Glomerular endothelial cell (primary cell): Measurements from ENCODE around the gene RANBP3L. TPM values are rescaled to one million over a fixed set of nuclear protein-coding genes. Genes with fewer than 3 reads are reported as not detected.
"Not testable (repeated sequence)": the region's sequence is repeated elsewhere in the genome, so short reads cannot be mapped to it uniquely, and the experiment has no call there.

ENCODE experiments used
- DNase-seq: peaks from one replicate; pipeline ENCODE4 v3.0.0-alpha.2; 2011; ENCODE audit warnings: low read depth, low spot score; ENCODE audit errors: extremely low read depth
- total RNA-seq: library from RNA; depleted of rRNA; stranded (reverse); fragments of >200 nt; gene quantifications from 2 replicates; pipeline ENCODE4 v1.2.3, GENCODE V29; 2015

RANBP3L gene
- total RNA-seq, 1 donor from 2014 or later = not detected

DNA sequence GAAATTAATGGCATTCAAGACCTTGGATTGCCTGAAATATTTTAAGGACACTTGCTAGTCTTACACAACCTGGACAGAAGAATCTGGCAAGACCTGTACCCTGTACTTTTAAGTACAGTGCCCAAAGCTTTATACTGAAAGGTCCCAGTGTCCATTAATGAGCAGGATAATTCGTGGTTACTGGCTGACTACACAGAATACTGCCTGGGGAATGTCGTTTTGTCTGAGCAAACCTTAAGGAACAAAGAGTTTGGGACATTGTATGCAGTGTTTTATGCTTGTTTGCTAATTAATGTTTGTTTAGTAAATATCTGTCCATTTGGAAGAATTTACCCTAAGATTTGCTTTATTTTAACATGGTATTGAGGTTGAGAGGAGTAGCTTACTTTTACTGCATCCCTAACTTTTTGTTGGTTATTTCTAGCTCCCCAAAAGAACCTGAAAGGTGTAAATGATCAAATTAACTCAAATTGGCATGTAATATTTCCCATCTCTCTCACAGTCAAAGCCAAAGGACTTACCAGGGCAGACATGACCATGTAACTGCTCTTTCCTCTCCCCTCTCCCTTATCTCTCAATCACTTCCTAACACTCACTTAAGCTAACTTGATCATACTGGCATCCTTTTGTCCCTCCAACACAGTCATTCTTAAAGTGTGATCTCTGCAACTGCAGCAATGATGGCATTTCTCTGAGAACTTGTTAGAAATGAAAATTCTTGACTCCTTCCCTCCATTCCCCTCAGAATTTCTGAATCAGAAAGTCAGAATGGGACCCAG lies 15.7 kb downstream of the RANBP3L start:
- no peak for DNase-seq

DNA sequence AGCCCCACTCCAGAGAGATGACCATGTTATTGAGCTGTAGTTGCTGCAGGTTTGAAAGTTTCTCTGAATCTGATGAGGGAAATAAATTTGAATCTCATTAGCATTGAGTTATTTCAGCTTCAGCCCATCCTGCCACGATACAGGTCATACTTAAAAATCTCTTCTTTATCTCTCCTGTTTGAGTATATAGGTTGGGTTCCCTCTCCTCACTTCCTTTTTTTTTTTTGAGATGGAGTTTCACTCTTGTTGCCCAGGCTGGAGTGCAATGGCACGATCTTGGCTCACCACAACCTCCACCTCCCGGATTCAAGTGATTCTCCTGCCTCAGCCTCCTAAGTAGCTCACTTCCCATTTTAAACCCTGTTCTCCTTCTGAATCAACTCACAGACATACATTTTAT lies 17.9 kb downstream of the RANBP3L start:
- DNase-seq = not testable (repeated sequence)

DNA sequence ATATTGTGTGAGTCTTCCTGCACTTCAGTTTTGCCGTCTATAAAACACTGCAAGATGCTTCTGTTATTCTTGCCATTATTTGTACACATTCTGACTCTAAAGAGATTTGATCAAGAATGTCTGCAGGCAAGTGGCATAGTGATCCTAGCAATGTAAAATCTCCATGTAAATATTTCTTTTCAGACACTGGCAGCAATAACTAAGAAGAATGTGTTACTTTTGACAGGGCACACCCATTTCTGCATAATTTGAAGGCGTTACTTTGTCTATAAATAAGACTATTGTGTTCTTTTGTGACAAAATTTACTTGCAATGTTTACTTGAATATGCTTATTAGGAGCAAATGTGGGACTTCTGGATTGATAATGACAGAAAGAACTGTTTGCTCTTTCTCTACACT lies 20.1 kb downstream of the RANBP3L start:
- no peak for DNase-seq

DNA sequence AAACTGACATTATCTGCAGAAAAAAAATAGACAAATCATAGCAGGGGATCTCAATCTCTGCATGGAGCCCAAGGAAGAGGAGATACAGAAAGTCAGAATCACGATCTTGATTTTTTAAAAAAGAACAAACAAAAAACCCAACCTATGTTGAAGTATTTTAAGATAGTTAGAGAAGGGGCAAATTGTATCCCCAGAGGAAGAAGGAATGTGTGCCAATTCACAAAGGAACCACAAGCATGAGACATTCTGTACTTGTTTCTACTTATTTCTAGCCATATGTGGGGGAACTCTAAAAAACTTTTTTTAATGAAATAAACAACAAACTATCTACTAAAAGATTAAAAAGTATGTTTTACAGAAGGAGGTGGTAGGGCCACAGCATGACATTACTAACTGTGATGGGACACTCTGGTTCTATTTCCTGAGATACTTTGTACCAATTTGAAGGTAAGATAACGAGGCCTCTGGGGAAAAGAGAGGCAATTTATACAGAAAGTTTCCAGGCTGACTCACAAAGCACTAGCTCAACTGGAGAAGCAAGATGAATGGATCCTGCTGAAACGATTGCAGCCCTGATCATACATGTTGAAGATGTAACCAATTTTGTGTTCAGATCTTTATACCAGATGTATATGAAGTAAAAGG lies 22.5 kb downstream of the RANBP3L start:
- no peak for DNase-seq

DNA sequence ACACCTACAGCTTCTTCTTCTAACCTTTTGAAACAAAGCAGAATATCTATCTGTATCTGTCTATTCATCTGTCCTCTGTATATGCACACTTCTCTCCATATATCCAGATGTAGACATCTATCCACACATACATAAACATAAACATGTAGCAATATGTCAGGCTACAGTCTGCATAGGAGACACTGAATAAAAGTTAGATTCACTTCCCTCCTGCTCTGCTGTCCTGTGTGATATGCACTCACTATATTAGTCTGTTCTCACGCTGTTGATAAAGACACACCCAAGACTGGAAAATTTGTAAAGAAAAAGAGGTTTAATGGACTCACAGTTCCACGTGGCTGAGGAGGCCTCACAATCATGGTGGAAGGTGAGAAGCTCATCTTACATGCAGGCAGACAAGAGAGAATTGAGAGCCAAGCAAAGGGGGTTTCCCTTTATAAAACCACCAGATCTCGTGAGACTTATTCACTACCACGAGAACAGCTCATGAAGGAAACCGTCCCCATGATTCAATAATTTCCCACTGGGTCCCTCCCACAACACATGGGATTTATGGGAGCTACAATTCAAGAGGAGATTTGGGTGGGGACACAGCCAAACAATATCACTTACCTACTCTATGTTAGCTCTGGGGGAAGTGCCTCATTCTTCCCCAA lies 24.1 kb downstream of the RANBP3L start:
- no peak for DNase-seq

DNA sequence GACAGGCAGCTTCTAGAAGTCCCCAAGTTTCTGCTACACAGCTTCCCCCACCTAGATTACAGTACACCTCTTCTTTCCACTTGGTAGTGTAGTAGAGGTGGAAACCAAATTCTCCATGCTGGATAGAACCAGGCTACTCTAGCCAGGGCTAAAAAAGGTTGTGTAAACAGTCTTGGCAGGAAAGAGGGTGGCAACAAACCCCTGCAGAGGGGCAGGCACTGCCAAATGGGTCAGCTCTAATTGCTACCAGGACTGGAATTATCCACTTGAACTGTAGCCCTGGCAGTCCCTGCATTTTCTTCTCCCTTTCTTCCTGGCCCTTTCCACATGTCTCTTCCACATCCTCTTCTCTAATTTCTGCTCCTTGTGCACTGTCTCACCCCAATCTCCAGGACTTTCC lies 24.8 kb downstream of the RANBP3L start:
- no peak for DNase-seq

DNA sequence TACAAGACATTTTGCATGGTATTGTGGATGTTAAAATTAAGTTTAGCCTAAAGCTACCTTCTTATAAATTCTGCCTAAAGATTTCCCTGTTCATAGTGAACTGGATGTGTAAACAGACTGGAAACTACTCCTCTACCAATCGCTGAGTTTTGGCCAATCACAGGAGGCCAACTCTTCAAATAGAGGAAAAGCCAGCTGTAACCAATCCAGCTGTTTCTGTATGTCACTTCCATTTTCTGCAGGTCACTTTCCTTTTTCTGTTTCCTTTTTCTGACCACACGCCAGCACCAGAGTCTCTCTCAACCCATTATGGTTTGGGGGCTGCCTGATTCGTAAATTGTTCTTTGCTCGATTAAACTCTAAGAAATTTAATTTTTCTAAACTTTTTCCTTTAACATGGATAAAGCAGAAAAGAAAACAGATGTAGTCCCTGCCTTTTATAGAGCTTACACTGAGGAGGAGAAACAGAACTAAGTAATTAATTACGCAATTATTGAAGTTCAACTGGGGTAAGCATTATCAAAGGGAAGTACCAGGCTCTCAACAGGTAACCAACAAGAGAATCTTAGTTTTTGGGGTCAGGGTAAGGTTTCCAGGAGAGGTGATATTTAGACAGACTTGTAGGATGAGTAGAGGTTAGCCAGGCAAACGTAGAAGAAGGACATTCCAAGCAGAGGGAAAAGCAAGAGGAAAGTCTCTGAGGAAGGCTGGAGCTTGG lies 27.7 kb downstream of the RANBP3L start:
- no peak for DNase-seq

DNA sequence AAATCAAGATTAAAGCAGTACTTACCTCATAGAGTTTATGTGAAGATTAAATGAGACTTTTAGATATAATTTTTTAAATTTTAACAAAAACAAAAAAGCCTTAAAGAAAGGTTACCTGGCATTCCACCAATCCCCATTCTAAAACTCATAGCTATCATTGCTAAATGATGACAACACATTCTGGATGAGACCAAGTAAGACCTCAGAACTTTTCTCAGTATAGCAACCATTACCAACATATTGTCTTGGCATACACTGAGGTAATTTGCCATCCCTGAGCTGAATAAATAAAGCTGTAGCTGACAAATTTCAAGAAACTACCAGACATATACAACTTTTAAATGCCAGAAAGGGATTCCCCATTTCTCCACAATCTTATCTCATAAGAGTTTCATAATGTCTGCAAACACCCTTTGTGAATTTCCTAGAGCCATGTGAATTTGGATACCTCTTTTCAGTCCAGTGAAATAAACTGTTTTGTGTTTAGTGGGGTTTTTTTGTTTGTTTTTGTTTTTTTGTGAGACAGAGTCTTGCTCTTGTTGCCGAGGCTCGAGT lies 29.5 kb downstream of the RANBP3L start:
- DNase-seq = no peak

DNA sequence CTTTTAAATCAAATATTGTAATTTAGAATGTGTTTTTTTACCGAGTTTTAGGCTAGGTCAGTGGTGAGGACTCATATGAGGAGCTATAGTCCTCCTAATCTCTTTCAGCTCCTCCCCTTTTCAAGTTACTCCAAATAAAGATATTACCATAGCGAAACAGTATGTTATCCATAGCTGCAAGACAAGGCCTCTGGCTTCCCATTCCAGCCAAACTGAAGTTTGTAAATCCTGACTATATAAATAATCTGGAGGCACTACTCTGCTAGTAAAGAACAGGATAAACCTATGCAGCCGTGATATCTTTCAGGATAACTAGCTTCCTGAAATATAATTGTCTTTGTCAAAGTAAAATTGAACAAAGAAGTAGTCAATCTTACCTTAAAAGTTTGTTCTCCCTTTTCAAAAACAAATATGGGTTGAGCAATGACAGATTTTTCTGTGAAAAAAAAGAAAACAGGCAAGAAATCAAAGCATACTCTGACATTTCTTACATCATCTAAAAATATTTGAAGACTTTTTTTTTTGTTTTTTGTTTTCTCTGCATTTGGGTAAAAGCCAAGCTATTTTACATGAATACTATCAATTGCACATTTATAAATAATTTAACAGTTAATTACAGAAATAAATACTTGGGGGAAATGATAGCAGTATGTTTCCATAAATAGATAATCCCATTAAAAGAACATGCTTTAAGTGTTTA lies 30.7 kb downstream of the RANBP3L start:
- DNase-seq = no peak

DNA sequence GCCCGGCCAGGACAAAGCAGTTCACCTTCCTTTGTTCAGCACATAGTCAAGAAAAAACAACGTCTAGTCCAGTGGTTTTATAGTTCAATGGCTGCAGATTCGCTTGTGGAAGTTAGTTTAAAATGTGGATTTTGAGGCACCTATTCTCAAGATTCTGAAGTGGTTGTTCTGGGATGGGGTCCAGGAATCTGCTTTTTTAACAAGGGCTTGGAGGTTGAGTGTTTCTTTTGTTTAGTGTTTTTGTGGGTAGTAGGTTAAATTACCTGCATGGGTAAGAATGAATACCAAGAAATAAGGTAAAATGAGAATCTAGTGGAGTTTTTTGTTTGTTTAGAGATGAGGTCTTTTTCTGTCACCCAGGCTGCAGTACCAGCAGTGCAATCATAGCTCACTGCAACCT lies 31.5 kb downstream of the RANBP3L start:
- DNase-seq = no peak

DNA sequence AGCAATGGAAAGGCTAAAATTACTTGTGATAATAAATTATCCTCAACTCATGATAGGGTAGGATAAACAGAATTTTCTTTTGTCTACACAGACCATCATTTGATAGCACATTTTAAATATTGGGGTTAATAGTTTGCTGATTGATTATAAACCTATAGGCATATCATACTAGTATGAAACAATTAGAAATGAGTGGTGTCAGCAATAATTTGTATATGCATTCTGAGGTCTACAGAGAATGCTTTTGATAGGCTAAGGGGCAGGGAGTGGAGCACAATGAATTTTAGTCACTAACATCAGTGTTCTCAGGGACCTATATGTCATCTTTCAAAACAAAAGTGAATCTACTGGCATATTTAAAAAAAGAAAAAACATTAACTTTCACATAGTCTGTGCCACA lies 32.2 kb downstream of the RANBP3L start:
- no peak for DNase-seq

DNA sequence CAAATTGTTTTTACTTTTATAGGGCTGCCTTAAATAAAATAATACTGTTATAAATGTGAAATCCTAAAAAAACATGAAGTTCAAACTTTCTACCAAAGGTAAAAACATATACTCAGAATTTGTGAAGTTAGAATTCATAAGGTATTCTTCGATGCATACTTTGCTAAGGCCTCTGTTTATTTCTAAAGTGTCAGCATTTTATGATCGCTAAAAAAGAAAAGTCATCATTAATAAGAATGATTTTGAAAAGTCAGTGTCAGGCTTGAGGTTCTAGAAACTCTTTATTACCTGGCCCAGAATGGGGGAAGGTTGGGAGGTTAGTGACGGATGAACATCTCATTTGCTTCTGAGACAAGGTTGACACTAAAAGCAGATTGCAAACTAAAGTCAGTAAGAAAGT lies 33.8 kb downstream of the RANBP3L start:
- DNase-seq = no peak

DNA sequence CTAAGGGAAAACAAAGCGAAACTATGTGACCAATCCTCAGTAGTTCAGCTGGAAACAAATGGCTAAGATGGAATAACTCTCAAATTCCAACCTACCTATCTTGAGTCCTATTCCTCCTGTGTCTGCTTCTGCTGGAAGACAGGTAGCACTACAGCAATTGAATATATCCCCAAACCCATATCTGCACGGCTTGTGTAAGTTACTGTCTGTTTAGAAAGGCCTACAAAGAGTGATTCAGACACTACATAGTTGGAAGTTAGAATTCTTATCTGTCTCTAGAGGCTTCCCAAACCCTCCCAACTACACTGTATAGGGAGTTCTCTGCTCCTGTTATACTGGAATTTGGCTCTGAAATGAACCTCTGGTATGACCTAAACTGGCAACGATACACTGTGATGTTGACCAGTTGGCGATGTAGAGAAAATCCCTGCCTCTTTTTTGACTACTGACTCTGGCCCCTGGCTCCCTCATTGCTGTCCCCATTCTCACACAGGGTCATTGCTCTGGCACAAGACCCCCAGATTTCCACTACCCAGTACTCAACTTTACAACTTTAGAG lies 37.4 kb downstream of the RANBP3L start:
- no peak for DNase-seq

DNA sequence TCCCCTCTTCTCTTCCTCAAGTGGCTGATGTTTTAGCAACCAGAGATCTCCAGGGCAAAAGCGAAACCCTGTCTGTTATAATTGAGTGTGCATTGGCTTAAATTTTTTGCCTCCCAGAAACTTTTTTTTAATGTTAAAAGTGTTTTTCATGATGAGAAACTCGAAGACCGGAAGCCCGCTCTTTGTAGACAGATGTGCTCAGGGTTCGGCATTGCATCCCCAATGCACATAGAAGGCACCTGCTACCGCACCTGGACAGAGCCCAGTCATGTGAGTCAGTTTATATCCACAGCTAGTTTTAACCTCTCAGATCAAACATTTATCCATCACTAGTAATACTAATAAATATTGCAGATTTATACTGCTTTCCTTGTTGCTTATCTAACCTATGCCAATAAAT lies 40.5 kb downstream of the RANBP3L start:
- no peak for DNase-seq

DNA sequence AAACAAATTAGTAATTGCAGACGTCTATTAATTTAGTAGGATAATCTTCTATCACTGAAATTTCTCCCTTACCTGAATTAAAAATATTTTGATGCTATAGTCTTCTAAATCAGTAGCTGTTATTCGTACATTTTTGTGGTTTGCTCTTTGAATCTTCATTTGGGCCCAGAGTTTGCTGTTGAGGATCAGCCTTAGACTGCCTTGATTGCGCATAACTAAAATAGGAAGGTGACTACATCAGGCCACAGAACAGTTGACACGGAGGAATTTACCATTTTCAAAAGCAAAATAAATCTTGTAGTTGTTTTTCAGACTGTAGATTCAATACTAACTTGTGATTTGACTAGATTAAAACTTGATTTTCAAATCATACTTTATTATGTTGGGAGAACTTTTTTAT lies 48.1 kb downstream of the RANBP3L start:
- no peak for DNase-seq

DNA sequence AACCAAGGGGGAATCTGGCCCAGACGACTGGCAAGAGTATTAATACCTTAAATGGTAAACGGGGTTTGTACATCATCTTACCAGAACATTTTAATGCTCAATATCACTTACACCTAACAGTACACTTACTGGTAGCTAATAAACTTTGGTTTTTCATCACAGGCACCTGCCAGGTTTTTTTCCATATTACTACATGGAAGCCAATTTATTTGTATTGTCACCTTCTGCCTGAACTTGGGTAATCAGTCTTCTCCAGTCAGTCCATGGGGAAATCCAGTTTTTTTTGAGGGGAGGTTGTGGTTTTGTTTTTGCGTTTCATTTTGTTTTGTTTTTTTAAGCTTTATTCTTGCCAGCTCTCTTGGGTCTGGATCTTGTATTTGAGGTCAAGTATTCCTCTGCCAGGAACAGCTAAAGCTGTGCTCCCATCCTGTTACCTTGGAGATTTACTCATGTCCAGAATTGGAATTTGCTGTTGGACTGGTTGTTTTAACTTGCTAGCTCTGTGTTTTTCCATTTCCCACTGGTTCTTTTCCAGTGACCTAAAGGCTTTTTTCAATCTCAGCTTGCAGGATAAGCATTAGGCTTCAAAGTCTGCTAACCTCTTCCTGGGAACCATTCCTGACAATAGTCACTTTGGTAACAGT lies 48.9 kb downstream of the RANBP3L start:
- no peak for DNase-seq

DNA sequence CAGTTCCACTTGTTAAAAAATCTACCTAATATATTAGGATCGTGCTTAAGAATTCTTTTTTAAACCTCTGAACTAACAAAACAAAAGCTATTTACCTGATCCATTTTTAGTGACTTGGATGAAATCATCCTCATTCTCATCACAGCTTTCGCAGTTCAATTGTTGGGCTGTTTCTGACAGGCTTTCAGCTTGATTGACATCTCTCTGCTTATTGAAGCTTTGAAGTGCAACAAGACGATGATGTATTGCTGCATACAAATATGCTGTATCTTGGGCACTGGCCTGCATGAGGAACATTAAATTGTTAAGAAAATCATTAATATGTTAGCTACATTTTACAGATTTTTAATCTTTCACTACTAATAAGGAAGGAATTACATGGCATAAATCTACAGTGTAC lies 50.5 kb downstream of the RANBP3L start:
- DNase-seq = no peak

DNA sequence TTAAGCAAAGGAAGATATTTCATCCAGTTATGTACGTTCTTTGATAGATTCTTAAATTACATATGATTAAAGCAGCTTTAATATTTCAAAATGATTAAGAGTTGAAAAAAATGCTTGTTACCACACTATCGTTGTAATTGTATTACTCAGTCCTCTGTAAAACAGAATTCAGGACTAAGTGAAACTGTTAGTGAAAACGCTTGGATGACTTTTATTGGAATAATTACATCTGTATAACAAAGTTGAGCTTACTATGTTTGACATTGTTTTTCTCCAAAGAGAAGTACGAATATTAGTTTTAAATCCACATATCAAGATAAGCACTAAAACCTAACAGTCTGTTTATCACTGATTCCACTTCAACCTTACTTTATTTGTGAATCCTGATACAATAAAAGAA lies 51.3 kb downstream of the RANBP3L start:
- no peak for DNase-seq

DNA sequence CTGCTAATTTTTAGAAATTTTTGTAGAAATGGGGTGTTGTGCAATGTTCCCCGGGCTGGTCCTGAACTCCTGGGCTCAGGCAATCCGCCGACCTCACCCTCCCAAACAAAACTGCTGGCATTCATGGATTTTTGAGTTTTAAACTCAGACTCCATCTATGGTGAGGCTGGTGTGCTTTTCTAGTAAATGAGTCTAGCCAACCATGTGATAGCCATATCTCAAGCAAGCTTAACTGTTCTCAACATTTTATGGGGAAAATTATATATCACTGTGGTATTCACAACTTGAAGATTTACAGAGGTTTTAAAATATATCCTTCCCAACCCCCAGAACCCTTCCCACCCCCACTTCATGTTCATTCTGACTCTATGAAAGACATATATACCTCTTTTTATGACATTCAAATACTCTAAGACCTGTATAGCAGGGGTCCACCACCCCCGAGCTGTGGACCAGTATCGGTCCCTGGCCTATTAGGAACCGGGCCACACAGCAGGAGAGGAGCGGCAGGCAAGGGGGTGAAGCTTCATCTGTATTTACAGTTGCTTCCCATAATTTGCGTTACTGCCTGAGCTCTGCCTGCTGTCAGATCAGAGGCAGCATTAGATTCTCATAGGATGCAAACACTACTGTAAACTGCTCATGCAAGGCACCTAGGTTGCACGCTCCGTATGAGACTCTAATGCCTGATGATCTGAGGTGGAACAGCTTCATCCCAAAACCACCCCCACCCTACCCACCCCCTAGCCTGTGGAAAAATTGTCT lies 55.5 kb downstream of the RANBP3L start:
- no peak for DNase-seq
